ENCODE results near the gene UFD1. TPM values are rescaled to one million over a fixed set of nuclear protein-coding genes. Genes with fewer than 3 reads are reported as not detected.
"Not testable (repeated sequence)": the region's sequence is repeated elsewhere in the genome, so short reads cannot be mapped to it uniquely, and the experiment has no call there.

Gene UFD1
- total RNA-seq, 1 donor from 2014 or later = 35.4 TPM

DNA sequence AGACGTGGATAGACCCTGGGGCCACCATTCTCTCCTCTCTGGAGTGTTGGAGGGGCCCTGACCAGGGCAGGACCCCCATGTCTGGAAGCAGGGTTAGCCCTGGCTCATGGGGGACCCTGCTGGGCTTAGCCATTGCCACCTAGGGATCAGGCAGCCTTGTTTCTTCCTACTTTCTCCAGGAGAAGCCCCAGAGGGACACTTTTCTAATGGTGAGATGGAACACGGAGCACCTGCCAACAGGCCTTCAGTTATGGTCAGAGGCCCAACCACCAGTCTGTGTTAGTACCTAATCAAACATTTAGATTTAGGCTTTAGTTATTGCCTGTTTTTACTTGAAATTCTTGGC lies 29.6 kb downstream of the UFD1 start:
- no peak for DNase-seq (ENCODE audit: low spot score)

DNA sequence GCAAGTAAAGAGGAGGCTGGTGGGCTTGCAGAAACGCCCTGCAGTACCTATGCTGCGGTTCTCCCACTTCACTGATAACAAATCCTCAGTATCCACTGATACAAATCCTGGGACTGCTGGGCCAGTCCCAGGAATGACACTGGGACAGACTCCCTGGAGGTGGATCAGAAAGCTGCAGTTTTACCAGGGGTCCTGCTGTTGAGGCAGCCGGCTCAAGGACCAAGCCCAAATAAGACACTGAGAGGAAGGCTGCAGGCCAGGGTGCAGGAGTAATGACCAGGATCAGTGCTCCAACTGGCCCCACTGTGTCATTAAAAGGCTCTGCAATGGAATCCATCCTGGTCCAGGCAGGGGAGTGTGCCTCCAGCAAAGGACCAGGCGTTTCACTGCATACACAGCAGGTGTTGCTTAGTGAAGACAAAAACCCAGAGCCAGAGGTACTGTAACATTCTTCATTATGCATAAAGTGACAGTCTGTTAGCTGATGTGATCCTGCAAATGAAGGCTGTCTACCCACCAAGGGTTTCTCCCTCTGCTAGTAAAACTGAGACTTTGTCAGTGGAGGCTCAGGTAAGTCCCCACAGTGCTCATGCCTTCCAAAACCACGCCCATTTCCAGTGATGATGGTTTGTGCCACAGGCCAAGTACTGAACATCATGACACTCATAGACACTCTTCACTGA lies 30.1 kb downstream of the UFD1 start:
- no peak for DNase-seq (ENCODE audit: low spot score)

DNA sequence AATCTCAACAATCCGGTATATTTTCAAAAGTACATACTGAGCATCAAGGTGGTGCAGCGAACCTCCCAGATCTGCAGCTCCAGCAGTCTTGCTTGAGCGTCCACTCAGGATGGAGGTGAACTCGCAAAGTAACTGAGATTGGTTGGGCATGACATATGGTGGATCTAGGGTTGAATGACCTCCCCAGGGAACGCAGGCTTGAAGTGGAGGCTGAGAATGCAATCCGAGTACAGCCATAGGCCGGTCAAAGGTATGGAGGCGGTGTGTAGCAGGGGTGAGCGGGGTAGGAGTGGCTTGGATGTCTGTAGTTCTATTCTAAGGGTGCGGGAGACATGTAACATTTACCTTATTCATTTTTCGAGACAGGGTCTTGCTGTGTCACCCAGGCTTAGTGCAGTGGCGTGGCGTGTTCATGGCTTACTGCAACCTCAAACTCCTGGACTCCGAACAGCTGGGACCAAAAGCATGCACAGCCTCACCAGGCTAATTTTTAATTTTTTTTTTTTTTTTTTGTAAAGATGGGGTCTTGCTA lies 30.9 kb downstream of the UFD1 start:
- peak; percentile 64 for DNase-seq (ENCODE audit: low spot score)

DNA sequence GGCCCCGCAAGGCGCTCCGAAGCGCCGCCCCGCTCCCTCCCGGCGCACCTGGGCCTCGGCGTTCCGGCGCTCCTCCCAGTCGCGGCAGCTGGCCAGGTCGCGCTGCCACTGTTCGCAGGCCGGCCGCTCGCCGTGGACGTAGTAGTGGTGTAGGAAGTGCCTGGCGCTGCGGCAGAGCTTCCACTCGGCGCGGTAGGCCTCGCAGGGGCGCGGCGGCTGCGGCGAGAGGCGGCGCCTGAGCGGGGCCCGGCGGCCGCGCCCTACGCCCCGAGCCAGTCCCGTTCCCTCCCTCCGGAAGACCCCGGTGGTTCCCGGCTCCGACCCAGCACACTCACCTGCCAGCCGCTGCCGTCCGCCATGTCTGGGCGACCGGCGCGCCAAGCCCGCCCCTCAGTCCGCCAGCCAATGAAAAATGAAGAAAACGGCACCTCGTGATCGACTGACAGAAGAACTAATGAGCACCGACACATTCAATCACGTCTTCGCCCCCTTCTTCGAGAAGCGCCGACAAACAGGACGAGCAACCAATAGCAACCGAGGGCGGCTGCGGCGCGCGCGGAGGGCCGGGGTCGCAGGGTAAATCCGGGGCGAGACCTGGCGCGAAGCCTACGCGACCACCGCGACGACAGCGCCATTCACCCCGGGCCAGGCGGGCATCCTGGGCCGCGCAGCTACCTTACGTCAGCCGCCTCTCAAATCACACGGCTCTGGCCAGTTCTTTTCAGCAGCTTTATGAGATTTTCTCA lies 31.5 kb downstream of the UFD1 start, which contains the start of gene C22orf39:
TSS of gene C22orf39 (minus strand) at position 382 of the 746 bp plus-strand sequence. CDS start at position 359, 23 bp downstream.
- peak; percentile 97 for DNase-seq (ENCODE audit: low spot score)

DNA sequence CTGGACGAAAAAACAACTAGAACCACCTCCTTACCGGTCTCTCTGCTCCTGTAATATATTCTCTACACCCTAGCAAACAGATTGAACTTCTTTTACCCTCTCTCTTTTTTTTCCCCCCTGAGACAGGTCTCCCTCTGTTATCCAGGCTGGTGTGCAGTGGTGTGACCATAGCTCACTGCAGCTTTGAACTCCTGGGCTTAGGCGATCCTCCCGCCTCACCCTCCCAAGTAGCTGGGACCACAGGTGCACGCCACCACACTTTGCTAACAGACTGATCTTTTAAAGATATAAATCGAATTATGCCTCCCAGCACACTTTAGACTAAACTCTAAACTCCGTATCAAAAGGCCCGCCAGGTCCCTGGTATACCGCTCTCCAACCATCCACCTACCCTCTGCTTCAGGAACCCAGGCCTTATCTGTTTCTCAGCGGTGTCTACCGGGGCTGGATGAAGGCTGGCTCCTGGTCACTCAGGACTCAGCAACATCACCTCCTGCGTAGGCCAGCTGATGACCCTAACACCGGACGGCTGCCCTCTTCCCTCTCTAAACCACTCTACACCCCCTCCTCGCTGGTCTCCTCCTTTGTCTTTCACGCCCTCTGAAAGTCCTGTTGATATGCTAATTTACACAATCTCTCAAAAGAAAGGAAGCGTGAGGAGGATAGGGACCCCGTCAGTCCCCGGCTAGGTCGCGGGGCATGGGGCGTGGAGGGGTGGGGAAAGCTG lies 32.2 kb downstream of the UFD1 start:
- DNase-seq (ENCODE audit: low spot score) = no peak

DNA sequence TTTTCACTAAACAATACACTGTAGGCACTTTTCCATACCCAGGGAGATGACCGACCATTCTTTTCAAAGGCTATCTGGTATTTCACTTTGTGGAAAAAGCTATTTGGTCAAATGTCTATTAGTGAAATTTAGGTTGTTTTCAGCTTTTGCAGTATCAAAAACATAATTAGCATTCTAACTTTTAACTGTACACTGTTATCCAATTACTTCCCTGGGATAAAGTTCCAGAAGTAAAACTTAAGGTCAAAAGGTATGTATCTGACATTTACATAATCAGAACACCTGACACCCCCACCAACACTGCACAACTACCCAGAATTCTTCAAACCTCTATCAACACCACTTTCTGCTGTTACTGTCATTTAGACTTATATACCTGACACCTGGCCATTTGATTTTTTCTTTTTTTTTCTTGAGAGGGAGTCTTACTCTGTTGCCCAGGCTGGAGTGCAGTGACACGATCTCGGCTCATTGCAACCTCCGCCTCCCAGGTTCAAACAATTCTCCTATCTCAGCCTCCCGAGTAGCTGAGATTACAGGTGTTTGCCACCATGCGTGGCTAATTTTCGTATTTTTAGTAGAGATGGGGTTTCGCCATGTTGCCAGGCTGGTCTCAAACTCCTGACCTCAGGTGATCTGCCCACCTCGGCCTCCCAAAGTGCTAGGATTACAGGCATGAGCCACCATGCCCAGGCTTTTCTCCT lies 33.6 kb downstream of the UFD1 start:
- not testable (repeated sequence) for DNase-seq (ENCODE audit: low spot score)

DNA sequence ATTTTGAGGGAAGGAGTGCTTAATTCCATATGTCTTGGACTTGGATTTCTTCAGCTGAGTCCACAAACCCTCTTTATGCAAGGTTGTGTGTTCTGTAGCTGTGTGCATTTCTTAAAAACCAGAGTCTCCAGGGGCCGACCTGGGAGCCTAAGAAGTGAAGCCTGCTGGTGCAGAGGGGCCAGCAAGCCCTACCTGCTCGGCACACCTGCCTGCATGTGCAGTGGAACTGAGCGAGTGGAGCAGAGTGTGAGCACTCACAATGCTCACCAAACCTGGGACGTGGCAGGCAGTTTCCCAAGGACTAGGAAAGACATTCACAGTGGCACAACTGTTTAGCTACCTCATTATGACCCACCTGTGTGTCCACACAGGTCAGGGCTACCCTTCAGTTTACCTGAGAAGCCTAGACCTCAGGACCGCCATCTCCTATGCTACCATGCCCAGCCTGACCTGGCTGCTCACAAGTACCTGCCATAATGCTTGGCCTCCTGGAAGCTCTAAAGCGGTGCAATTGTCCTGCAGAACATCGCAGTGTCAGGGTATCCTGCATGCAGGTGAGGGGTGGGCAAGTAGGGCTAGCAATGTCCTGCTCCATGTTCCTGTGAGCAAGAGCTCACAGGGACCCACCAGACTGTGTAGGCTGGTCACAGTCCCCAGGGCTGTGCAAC lies 35.3 kb downstream of the UFD1 start:
- DNase-seq (ENCODE audit: low spot score) = no peak

DNA sequence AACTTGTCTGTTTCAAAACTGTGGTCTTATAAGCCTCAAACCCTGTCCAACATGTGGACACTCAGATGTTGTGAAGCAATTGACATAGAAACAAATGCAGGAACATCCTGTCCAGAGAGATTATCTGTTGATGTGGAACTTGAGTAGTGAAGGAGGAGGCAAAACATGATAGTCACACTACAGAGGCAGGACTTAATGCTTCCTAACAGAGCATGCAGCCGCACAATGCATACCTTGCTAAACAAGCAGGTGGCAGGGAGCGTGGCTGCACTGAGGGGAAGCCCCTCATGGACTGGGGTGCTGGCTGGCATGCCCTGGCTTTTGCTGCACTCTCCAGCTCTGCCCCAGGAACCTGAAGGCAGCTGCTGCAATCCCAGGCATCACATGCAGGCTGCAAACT lies 36.8 kb downstream of the UFD1 start:
- no peak for DNase-seq (ENCODE audit: low spot score)

DNA sequence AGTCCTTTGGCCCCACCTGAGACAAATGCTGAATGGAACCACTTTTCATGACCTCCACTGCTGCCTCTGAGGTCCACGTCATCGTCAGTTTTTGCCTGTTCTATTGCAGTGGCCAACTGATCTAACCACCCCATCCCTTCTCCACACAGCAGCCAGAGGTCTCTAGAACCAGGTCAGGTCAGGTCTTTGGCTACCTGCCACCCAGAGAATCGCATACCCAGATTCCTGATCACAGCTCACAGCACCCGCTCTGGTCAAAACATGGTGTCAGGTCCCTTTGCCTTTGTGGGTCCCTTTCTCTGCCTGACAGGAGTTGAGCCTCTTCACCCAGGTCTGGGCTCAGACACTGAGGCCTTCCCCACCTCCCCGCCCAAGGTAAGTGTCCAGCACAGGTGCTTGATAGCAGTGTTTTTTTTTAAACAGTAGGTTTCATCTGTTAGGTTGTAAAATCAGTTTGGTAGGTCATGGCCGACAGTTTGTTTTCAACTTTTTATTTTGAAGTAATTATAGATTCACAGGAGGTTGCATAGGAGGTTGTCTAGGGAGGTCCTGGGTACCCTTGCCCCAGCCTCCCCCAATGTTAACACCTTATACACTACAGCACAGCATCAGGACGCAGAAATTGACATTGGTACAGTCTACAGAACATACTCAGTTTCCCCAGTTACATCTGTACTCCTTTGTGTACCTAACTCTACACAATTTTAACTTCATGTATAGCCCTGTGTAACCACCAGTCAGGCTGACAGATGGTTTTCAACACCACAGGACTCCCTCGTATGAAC lies 38.4 kb downstream of the UFD1 start:
- no peak for DNase-seq (ENCODE audit: low spot score)

DNA sequence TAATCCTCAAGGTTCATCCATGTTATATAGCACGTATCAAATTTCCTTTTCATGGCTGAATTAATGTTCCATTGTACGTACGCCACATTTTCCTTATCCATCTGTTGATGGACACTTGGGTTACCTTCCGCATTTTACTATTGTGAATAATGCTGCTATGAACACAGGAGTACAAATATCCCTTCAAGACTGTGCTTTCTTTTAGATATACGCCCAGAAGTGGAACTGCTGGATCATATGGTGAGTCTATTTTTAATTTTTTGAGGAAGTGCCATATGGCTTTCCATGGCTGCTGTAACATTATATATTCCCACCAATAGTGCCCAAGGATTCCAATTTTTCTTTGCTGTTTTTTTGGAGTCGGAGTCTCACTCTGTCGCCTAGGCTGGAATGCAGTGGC lies 40.7 kb downstream of the UFD1 start:
- DNase-seq (ENCODE audit: low spot score) = no peak

DNA sequence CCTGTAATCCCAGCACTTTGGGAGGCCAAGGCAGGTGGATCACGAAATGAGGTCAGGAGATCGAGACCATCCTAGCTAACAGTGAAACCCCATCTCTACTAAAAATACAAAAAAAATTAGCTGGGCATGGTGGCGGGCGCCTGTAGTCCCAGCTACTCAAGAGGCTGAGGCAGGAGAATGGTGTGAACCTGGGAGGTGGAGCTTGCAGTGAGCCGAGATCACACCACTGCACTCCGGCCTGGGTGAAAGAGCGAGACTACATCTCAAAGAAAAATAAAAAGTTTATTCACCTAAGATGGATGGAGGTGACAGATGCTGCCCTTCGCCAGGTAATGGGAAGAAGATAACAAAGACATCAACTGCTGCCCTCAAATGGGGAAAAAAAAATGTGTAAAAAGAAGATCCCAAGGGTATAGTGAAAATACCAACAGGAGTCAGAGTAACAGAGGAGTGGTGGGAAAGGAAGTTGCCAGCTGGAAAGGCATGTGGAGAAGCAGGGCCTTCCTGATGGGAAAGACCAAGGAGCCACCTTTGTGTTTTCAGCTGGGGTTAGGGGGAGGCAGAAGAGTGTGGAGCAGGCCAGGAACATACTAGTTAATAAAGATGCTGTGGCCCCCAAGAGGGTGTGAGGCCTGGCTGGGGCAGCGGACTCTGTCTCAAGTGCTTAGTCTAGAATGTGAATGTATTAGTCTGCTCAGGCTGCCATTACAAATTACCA lies 42.4 kb downstream of the UFD1 start:
- not testable (repeated sequence) for DNase-seq (ENCODE audit: low spot score)

DNA sequence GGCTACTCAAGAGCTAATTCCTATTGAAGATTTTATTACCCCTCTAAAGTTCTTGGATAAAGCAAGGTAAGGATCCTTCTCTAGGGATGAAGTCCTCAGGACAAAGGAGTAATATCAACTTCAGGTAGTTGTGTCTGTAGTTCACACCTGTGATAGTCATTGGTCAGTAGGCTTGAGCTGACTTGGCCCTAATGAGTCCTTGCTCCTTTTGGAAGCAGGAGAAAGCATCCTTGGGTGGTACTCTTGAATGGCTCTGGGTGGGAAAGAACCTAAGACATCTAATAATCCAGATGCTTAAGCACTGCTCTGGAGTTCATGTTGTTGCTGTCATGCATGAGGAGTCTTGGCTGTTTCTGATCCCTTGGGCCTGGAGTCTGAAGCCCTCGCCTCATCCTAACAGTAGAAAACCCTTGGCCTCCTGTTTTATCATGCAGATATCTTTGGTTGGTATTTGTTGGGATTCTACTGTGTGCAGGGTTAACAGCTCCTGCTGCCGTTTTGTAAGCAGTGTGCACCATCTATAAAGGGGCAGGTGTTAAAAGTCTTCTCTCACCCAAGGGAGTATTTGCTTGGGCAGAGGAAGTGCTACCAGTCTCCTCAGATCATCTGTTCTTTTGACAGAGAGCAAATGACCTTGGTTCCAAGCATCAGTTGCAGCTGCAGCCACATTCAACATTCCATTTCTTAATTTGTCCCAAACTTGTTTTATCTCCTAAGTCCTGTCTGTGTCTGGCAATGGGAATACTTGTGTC lies 44.0 kb downstream of the UFD1 start:
- DNase-seq (ENCODE audit: low spot score) = no peak

DNA sequence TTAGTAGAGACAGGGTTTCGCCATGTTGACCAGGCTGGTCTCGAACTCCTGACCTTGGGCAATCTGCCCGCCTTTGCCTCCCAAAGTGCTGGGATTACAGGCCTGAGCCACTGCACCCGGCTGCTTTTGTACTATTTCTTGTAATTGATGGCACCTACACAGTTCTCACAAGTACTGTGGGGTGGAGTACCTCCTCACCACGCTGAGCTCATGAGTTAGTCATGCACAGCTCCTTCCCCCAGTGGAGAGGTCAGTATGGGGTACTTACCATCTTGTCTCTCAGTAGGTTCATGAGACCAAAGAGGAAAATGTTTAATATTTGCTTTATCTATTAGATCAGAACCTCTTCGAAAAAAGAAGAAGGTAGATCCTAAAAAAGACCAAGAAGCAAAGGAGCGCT lies 44.6 kb downstream of the UFD1 start:
- no peak for DNase-seq (ENCODE audit: low spot score)

DNA sequence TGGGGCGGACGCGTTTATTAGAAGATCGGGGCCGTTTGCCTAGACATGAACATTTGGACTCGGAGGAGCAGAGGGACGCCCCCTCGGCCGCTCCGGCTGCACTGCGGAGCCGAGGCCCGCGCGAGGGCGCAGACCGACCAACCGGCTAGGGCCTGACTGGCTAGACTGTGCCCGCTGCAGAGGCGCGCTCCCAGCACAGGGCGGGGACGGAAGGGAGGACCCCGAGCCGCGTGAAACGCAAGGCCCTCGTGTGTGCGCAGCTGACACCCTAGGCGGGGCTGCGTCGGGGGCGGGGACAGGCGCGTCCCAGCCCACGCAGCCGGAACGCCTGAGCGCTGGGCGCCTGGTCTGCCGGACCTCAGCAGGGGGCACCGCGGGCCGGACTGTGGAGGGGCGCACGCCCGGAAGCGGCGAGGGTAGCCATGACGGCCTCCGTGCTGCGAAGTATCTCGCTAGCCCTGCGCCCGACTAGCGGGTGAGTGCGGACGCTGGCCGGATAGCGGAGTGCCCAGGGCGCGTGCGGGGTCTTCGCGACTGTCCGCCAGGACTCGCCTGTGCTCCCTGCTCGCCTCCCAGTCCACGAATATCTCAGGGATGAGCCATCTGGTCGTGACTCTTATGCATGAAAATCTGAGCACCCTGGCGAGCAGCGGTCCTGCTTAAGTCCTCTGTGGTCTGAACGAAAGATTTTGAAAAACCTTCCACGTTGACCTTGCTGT lies 46.7 kb downstream of the UFD1 start, which contains the start of gene MRPL40:
TSS of gene MRPL40 (plus strand) at position 413 of the 719 bp plus-strand sequence. CDS start at position 423, 10 bp downstream.
- DNase-seq (ENCODE audit: low spot score) = peak; percentile 97

DNA sequence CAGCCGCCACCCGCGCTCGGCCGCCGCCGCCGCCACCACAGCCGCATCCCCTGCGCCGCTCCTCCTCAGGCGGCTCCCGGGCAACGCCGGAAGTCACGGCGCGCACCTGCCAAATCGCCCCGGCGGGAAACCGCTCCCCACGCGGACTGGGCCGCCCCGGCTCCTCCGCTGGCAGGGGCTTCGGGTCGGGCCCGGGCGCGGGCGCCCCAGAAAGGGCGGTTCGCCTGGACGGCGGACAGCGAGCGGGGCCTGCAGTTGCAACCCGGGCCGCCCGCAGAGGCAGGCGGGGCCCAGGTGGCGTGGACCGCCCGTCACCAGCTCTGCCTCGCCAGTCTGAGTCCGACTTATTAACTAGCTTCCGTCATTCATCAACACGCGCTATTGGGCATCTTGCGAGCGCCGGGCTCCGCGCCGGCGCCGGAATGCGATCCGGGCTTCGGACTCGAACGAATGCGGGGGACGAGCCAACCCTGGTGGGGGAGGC lies 47.3 kb downstream of the UFD1 start, which contains the start of gene HIRA:
TSS of gene HIRA (minus strand) at position 85 of the 484 bp plus-strand sequence. CDS start 257 bp downstream, outside the sequence.
- peak; percentile 78 for DNase-seq (ENCODE audit: low spot score)

DNA sequence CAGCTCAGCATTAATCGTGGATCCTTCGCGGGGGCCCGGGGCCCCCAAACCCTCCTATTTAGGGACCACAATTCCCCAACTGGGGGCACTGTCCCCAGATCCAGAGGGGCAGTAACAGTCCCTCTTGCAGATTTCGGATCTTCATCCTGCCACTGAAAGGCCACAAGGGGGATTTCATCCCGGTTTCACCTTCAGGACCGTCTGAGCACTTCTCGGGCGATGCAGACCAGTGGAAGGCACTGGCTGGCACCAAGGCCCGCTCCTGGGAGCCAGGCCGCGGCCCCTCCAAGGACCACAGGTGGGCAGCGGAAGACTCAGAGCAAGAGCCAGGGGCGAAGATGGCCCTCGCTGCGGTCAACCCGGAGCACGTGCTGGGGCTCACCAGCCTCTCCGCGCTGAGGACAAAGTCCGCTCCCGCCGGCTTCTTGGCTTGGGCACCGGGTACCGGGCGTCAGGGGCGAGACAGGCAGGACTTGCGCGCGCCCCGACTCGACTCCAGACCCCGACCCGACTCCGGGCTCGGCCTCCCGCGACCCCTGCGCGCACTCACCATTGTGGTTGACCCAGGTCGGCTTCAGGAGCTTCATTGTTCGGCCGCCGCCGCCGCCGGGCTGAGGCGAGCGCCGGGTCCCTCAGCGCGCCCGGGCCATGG lies 48.0 kb downstream of the UFD1 start:
- peak; percentile 18 for DNase-seq (ENCODE audit: low spot score)
